ENCODE measurements around the gene PDE1C.
"Not testable (repeated sequence)": the region's sequence is repeated elsewhere in the genome, so short reads cannot be mapped to it uniquely, and the experiment has no call there.

Gene PDE1C

GRCh38 chr7:32045228-32045627, 25.0 kb downstream of the PDE1C start:
- no peak for DNase-seq (ENCODE audit: extremely low read depth in 1 of 2, low read depth in 1 of 2)

DNA sequence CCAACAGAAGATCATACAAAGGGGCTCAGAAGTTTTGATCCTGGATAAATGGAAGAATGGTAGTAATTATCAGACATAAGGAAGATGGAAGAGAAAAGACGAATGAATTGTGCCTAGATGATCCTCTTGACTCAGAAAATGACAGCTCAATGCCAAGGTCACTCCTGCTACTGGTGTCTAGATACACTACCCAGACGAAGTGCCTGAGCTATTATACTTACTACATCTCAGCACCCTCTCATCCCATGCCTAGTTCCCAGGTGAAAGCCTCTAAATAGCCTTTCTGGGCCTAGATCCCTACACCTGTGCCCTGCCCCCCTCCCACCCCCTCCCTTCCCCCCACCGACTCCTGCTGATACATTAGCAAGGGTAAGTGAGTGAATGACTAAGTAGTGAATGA, 25.5 kb downstream of the PDE1C start:
- no peak for DNase-seq (ENCODE audit: extremely low read depth in 1 of 2, low read depth in 1 of 2)

DNA sequence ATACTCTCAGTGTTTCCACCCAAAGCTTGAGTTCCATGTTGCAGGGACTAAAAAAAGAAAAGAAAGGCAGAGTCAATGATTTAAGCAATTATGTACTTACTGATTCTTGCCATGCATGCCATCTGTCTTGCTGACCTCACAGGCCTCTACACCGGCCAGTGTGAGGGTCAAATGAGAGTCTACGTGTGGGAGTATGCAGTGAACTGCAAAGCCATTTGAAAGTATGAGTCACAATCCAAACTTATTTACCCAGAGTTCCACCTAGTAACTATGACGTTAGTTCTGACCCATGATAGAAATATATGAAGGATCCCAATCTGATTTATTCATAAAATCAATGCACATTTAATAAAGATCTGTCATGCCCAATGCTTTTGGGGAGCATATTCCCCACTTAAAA, 26.5 kb downstream of the PDE1C start:
- no peak for DNase-seq (ENCODE audit: extremely low read depth in 1 of 2, low read depth in 1 of 2)

- no peak for DNase-seq (ENCODE audit: extremely low read depth in 1 of 2, low read depth in 1 of 2)
These were observed 27.3 kb downstream of the PDE1C start for GRCh38 chr7:32042900-32043299.

DNA sequence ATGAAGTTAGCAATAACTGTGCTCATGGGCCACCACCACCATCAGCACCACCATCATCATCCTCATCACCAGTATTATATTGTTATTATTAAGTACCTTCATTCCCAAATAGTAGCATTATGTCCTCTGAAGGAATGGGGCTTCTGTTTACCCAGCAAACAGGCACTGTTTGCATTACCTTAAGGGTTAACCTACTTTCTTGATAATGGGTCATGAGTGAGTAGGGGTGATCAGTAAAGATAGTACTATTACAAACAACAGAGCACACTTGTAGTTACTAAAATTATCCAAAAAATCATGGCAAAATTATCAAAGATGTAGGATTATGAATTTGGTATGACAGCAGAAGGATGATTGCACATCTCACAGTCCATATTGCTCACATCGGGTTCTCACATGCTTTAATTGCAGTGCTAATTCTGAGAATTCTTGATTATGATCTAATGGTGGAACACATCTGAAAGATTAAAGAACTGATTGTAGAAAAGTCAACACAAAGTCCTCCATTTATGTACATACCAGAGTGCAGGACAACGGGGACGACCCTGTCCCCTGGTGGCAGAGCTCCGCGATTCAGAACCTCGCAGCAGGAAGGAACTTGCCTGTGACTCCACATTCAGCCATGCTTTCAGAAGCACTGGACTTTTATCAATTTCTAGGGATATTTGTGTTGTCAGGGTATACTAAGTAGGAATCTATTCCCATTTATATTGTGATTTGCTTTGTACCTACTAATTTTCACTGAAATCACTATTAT, 31.0 kb downstream of the PDE1C start:
- DNase-seq (ENCODE audit: extremely low read depth in 1 of 2, low read depth in 1 of 2): no peak

DNA sequence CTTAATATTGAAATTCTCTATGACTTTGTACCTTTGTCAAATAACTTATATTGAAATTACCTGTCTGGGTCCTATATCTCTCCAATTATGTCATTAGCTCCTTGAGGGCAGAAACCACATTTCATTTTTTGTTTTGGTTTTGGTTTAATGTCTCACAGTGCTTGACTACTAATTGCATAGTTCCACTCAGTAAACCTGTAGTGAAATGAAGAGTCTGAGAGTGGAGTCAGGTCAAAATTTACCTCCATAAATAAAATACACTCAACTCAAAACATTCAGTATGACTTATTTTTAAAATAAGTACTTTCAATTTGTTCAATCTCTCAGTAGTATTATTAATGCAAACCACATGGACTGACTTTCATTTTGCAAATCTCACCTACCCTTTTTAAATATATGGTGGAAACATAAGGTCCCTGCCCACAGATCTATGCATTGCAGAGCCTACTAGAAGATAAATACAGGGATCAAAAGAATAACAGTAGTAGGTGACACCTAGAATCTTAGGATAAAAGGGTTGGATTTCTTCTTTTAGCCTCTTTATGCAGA, 32.5 kb downstream of the PDE1C start:
- DNase-seq (ENCODE audit: extremely low read depth in 1 of 2, low read depth in 1 of 2): no peak

- DNase-seq (ENCODE audit: extremely low read depth in 1 of 2, low read depth in 1 of 2): no peak
These were observed 33.6 kb downstream of the PDE1C start for GRCh38 chr7:32036557-32036956.

- no peak for DNase-seq (ENCODE audit: extremely low read depth in 1 of 2, low read depth in 1 of 2)
These were observed 36.2 kb downstream of the PDE1C start for GRCh38 chr7:32034052-32034451.

GRCh38 chr7:32033006-32033405, 37.2 kb downstream of the PDE1C start:
- DNase-seq (ENCODE audit: extremely low read depth in 1 of 2, low read depth in 1 of 2): no peak

GRCh38 chr7:32032211-32032610, 38.0 kb downstream of the PDE1C start:
- DNase-seq (ENCODE audit: extremely low read depth in 1 of 2, low read depth in 1 of 2): no peak

- DNase-seq (ENCODE audit: extremely low read depth in 1 of 2, low read depth in 1 of 2): no peak
These were observed 39.1 kb downstream of the PDE1C start for GRCh38 chr7:32030904-32031692.

DNA sequence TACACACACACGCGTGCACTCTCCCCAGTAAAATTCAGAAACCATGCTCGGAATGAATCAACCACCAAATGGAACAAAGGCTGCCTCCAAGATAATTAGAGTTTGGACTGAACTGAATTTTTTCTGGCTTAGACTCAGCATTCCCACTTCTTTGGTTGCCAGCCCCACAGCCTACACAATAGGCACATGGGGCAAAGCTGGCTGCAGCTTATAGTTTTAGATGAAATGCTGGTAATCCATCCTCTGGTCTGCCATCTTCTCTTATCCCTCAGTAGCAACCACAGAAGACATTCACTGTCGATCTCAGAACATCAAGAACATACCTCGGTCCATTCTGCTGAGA, 44.2 kb downstream of the PDE1C start:
- DNase-seq (ENCODE audit: extremely low read depth in 1 of 2, low read depth in 1 of 2): no peak

DNA sequence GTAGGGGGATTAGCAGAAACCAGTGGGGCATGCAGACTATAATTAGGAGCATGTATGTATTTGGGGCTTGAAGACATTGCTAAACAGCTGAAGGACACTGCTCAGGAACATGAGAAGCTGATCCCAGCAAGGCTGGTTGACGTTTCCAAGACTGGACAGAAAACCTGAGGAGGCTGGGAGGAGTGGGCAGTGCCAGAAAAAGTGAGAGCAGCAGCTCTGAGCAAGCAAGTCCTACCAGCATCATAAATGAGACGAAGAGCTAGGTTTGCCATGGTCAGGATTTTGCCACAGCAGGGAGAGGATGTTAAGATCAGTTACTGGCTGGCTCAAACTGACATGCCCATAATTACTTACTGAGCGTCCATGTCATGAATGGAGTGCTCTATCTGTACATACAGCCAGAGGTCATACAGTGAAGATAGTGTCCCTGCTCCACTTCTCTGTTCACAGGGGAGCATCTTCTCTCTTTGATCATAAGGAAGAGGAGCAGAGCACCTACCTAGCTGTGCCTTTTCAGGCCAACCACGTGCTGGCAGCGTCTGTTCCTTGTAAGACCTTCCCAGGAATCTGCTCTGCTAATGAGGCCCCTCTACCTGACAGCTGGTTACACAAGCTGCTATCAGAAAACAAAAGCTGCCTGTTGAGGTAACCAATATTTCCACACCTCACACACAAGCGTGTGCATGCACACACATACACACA, 44.7 kb downstream of the PDE1C start:
- no peak for DNase-seq (ENCODE audit: extremely low read depth in 1 of 2, low read depth in 1 of 2)

GRCh38 chr7:32023376-32023775, 46.8 kb downstream of the PDE1C start:
- no peak for DNase-seq (ENCODE audit: extremely low read depth in 1 of 2, low read depth in 1 of 2)

DNA sequence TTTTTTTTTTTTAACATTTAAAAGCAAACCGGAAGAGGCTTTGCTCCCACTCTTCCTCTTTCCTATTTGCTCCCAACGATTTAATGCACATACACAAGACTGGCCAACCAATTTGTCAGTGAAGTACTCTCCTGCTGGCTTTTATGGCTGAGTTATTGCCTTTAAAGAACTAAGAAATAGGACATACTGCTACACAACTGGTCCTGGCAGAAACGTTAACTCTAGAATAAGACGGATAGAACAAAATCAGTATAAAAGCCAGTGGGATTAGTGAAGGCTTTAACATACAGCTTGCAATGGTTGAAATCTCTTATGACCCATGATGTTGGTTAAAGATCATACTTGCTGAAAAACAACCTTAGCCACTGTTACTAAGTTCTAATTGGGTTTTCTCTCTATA, 47.2 kb downstream of the PDE1C start:
- DNase-seq (ENCODE audit: extremely low read depth in 1 of 2, low read depth in 1 of 2): no peak

DNA sequence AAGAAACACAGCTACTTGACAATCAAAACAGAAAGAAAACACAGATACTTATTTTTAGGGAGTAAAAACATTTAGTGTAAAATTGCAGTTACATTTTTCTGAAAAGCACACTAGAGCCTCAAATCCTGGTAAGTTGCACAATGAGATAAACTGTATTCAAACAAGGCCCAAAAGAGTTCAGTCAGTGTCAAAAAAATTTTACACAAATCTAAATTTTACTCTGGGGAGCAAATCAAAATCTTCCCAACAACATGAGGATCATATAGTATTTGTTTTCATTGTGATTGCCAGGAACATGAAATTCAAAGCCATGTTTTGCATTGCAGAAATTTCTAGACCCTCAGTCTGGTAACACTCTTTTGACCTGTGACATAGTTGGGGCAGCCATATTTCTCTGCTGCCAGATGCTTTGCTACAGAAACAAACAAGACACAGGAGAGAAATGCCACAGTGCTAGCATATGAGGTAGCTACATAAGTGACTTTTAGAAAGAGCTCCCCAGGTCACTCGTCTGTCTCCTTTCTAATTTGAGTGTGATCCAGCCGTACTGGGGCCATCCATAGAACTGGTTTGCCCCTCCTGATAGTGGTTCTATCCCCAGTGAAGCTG, 49.6 kb downstream of the PDE1C start:
- no peak for DNase-seq (ENCODE audit: extremely low read depth in 1 of 2, low read depth in 1 of 2)

DNA sequence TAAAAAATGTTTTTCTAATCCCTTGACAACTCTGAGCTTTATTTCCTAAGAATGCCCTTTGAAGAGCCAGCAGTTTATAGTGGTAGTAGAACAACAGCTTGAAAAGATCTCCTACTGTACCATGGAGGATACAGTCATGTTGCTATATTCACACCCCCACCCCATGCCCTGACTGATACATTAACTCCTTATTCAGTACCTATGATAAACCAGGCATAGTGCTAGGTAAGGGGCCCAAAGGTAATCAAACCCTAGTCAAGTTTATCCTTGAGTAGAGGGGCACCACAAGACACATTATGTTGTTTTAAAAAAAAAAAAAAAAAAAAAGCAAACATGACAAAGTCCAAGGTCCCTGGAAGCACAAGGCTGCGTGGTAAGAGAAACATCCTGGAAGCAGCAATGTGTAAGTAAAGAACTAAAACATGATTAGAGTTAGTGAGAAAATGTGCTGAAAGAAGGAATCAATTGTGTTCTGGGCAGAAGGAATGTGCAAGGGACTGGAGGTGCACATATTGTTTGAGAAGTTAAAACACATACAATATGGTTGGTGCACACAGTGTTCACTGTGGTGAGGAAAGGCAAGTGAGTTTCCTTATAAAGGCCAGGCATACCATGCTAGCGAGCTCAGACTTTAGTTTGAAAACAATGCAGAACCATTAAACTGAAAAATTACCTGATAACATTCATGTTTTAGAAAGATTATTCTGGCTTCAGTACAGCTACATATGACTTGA, 51.2 kb downstream of the PDE1C start:
- DNase-seq (ENCODE audit: extremely low read depth in 1 of 2, low read depth in 1 of 2): no peak

DNA sequence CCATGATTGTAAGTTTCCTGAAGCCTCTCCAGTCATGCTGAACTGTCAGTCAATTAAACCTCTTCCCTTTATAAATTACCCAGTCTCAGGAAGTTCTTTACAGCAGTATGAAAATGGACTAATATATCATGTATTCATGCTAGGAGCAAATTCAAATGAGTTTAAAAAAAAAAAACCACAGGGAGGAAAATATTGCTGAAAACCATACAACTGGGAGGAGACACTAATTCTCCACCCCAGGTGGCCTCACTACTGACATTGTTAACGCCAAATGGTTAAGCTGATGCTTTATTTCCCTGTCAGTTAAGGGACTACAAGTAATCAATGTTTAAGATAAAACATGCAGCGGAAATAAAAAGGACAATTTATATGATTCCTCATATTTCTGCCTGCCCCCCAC, 55.1 kb downstream of the PDE1C start:
- DNase-seq (ENCODE audit: extremely low read depth in 1 of 2, low read depth in 1 of 2): no peak

GRCh38 chr7:32013471-32013870, 56.7 kb downstream of the PDE1C start:
- DNase-seq (ENCODE audit: extremely low read depth in 1 of 2, low read depth in 1 of 2): not testable (repeated sequence)

GRCh38 chr7:32005577-32005976, 64.6 kb downstream of the PDE1C start:
- no peak for DNase-seq (ENCODE audit: extremely low read depth in 1 of 2, low read depth in 1 of 2)

- DNase-seq (ENCODE audit: extremely low read depth in 1 of 2, low read depth in 1 of 2): no peak
These were observed 68.3 kb downstream of the PDE1C start for GRCh38 chr7:32001948-32002347.
